T follicular helper cell (primary cell): ENCODE measurements around the gene LRRC7.

Experiments
- DNase-seq: peaks from one replicate; pipeline ENCODE4 v3.0.0-alpha.2; 2020; ENCODE audit warnings: low read depth

Gene LRRC7

DNA sequence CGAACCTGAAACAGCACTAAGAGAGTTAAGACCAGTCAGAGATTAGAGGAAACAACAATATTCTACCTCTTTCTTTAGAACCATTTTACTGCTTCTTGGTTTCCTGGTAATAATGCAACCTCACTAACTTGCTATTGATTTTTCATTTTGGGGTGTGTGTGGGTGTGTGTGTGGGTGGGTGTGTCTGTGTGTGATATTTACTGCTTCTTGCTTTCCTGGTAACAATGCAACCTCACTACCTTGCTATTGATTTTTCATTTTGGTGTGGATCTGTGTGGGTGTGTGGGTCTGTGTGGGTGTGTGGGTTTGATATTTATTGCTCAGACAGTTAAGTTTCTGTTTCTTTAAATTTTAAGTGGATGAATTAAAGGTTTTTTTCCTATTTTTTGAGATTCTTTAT, 208.8 kb downstream of the LRRC7 start:
- no peak for DNase-seq

DNA sequence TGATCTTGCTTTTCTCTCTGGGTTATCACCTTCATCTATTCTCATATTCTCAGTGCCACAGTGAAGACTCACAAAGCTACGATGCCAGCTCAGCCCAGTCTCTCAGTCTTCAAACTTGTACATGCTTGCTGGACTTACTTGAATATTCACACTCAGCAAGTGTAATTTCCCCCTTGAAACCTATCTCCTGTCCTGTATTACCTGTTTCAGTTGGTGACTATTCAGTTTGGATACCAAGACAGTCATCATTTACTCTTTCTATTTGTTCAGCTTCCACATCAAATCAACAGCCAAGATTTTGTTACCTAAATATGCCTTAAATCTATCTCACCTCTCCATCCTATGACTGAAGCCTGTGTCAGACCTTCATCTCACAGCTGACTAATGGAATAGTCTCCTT, 209.7 kb downstream of the LRRC7 start:
- DNase-seq = no peak

DNA sequence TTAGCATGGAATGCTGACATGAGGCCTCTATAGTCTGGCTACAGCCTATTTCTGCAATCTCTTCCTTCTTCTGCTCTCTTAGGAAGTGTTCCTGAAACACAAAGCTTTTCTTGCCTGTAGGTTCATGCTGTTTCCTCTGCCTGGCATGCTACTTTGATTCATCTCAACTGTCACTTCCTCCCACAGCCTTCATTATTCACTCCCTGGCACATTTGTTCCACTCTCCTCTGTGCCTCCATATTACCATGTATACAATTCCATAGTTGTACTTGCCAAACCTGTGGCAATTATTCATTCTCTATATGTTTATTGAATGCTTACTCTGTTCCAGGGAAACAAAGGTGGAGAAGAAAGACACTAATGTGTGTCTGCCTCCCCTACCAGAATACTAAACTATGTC, 210.2 kb downstream of the LRRC7 start:
- no peak for DNase-seq

DNA sequence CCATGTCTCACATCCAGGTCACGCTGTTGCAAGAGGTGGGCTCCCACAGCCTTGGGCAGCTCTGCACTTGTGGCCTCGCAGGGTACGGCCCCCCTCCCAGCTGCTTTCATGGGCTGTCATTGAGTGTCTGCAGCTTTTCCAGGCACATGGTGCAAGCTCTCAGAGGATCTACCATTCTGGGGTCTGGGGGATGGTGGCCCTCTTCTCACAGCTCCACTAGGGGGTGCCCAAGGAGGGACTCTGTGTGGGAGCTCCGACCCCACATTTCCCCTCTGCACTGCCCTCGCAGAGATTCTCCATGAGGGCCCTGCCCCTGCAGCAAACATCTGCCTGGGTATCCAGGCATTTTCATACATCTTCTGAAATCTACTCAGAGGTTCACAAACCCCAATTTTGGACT, 219.4 kb downstream of the LRRC7 start:
- DNase-seq = no peak

DNA sequence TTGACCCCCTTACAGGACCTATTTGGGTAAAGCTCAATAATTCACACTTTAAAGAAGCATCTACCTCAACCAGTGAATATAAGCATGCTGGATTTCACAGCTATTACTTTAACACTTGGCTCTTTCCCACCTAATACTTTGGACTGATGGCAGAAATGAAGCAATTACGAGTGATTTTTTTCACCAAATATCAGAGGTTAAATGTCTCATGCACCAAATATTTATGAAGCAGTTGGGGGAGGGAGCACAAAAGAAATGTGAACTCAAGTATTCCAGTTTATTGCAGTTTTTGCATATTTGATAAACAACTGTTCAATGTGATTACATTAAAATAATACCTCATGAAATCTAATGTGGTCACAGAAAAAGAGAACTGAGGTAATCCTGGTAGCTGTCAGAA, 223.6 kb downstream of the LRRC7 start:
- DNase-seq = no peak

DNA sequence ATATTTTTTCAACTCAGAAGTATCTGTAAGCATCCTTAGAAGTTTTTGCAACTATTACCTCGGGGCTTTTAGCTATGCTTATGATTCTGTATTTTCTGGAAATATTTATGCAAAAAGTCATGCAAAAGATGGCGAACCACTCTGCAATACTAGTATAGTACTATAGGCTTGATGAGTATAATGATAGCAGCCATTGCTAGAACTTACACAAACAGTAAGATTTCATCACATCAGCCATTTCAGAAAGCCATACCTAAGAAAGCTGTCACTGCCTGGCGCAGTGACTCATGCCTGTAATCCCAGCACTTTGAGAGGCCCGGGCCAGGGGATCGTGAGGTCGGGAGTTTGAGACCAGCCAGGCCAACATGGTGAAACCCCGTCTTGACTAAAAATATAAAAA, 227.1 kb downstream of the LRRC7 start:
- no peak for DNase-seq

DNA sequence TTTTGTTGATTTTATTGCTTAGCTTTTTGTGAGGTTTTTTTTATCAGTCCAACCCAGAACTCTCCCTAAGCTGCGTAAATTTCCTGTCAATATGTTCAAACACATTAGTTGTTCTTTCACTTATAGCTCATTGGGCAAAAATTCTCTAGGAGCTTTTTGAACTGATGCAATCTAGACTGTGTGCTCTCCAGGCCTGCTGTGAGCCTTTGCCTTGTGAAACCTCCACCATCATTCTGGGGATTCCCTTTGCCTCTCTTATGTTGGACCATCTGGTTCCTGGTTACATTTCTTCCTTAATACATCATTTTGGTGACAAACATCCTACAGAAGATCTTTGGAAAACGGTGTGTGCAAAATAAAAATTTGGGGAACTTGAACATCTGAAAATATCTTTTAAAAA, 247.2 kb downstream of the LRRC7 start:
- DNase-seq = no peak

DNA sequence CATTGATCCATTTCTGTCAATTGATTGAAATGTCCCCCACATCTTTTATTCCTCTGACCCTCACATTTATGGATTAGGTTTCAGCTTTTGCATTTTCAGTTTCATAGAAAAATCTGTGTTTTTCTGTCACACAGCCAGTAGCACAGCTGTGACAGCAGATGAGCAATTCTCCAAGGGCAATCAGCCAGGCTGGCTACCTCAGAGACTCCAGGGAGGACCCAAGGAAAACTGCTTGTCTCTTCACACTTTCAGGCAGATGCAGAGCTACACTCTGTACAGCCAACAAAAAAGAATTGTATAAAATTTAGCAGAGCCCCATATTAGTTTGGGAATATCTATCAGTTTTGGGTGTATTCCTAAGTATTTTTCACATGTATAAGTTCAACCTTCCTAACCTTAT, 257.2 kb downstream of the LRRC7 start:
- DNase-seq = no peak

DNA sequence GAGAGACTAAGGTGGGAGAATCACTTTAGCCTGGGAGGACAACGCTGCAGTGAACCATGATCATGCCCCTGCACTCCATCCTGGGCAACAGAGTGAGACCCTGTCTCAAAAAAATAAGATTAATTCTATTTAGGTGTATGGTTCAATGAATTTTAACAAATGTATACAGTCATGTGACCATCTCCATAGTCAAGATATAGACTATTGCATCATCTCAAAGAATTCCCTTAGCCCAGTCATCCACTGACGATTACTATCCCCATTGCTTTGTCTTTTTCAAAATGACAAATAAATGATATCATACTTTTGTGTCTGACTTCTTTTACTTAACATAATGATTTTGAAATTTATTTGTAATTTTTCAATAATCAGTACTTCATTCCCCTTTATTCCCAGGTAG, 260.0 kb downstream of the LRRC7 start:
- DNase-seq = no peak

DNA sequence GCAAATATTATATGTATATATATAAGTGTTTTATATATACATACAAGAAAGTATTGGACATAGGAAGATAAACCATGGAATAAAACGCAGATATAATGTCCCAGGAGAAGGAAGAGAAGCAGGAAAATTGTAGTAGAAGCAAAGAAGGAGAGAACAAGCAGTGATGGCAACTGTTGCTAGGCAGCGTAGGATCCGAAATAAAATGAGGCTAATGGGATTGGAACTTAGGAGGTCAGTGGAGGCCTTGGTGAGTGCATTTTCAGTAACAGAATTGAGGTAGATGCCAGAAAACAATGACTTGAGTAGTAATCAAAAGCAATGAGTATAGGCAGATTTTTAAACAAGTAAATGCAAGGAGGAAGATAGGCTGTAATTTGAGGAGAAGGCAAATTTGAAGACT, 265.8 kb downstream of the LRRC7 start:
- no peak for DNase-seq

DNA sequence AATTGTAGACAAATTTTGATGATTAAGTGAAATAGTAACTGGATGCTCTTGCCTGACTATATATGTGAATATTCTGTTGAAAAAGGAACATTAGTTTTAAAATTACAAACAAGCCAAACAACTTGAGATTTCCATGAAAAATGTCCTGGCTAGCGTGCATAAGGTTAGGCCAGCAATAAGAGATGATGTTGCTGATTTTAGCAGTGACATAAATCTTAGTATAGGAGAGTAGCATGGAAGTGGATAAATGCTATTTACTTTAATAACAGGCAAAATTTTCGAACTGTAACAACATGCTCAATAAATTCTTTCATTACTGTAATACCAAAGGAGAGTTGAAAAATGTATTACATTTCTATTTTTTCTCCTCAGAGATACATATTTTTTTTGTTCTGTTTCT, 266.6 kb downstream of the LRRC7 start:
- DNase-seq = no peak

DNA sequence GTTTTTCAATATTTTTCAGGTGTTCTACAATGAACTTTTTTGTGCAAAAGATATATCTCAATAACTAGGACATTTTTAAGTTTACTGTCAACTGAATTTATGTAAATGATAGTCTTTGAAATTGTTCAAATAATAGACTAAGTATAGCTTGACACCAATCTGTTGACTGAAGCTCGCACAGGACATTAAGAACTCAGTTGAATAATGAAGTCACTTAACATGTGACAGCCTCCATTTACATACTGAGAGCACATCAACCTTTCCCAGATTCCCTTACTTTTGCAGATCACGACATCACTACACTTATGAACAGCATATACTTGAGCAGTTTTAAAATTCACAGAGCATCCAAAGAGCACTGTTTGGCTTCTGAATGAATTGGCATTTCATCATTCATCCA, 268.2 kb downstream of the LRRC7 start:
- DNase-seq = no peak

DNA sequence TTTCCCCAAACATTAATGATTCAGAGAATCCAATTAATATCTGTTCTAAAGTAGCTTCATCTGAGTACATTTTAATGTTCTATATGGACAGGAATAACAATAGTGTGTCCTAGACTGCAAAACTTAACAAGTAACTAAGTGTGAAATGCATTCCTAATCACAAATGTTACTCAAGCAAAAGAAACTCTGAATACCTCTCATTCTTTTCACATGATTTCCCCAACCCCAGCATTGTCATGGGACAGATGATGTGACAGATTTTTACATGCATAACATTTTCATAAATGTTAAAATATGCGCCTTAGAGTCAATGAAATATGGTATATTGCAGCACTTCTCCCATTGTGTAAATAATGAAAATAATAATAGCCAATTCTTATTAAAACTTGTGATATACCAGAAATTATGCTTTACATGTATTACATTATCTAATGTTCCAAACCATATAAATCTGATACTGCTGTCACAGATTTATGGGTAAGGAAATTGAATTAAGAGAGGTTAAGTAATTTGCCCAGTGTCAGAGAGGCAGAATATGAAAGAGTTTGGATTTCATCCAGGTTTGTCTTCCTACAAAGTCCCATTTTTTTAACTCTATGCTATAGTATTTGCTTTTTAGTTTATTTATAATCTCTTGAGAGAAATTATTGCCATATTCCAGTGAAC, 269.4 kb downstream of the LRRC7 start:
- DNase-seq = no peak

DNA sequence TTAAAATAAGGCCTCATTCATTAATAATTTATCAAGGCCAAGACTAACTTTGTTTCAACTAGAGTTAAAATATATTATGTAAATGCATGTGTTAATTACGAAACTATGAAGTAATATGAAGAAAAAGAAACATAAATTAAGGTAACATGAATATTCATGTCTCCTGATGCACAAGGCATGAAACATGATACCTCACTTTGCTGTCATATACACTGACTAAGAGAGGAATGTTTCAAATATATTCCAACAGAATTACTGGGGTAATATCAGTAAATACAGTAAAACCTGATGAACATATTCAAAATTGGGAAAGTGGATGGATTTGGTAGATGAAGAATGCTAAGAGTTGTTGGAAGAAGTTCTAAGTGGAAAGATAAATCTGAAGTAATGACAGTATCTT, 274.6 kb downstream of the LRRC7 start:
- DNase-seq = no peak

DNA sequence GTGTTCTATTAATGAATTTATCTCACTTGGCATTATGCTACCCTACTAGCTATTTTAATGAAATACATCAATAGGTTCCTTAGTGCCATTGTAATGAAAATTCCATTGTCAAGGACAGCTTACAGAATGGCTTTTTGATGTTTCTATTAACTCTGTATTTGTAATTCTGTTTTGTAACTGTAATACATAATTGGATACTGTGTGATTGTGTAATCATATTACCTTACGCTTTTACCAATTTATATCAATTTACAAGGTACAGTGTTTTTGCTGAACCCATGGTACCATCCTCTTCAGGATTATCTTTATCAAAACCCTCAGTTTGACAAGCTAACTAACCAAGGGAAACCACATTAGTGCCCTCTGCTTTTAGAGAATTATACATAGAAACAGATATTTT, 277.9 kb downstream of the LRRC7 start:
- DNase-seq = no peak

DNA sequence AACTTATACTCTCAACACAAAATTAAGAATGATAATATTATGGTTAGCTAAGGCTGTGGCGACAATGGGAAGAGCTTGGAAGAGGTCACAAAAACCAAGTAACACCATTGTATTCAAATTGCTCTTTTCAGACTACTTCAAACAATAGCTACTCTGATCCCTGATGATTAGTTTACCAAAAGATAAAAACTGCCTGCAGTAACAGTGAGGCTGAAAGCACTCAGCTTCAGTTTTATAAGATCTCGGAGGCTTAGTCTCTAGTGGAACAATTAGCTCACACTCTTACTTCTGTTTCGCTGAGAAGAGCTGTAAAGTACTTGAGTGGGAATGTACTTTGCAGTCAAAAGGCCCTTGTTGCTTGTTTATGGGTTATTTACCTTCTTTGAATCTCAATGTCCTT, 278.5 kb downstream of the LRRC7 start:
- DNase-seq = no peak

DNA sequence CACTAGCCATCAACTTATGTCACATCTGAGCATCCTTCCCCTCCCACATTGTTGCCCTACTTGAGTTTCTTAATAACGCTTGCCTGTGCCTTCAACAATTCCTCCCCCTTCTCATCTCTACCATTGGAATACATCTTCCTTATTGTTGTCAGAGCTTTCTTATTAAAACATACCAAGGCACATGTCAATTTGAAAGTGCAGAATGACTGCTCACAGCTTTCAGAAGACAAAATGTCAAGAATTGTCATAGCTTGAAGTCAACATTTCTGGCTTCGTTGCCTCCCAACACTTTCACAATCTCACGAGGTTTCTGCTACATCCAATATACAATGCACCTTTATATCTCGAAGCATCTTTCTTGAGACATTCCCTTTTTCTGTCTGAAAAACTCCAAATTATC, 279.9 kb downstream of the LRRC7 start:
- no peak for DNase-seq

DNA sequence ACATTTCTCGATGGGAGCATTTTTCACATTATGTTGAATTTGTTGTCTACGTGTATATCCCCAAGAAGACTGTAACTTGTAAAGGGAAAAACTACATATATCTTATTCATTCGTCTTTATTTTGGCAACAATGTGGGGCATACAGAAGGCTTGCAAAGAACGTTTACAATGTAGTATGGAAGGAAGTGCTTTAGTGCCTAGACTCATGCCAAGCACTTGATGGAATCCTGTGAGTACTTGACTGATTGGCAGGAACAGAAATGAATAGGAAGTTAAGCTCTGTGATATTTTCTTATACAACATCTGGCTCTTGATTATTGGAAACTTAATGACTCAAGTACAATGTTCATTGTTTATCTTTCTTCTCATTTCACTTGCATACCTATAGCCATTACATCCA, 284.4 kb downstream of the LRRC7 start:
- no peak for DNase-seq

DNA sequence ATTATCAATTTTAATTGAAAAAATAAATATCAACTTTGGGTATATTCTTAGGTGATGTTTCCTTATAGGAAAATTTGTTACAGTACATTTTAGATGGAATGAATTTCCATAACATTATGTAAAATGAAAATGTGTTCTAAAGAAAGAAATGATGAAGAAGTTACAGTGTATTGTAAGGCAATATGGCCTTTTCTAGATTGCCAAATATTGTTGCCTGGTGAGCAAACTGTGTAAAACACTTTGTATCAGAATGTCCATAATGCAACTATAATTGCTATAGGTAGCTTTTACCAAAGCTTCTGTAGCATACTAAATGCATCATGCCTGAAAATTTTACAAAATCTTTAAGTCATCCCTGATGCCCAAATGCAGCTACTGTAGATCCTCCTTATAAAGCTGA, 285.0 kb downstream of the LRRC7 start:
- no peak for DNase-seq

DNA sequence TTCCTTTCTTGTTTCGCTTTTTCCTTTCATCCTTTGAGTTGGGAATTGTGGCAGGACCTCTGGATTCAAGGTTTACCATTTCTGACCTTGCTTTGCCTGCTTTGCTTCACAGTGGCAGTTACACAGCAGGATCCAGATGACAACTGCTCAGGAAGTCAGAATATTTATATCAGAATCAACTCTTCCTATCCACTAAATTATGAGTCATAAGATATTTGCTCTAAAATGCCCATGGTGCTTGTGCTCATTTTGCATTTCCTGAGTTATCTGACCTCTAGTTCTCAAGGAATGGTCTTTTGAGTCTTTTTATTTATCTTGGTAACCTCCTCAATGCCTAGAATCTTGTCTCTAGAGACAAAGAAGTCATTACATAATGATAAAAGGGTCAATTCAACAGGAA, 290.8 kb downstream of the LRRC7 start:
- no peak for DNase-seq

DNA sequence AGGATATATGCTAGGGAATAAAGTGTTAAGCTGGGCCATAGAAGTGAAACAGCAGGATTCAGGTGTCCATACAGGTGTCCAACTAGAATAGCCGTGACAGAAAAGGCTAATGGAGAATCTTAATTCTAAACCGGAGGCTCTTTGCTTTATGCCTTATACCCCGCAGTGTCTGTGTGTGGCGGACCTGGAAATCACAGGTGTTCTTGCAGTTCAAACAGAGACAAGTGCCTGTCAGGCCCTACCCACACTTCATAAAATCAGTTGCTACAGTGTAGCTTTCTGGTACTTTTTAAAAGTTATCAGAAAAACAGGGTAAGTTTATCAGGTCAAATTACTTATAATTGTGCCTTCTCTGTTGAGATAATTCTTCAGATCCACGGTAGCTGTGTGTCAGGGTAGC, 293.9 kb downstream of the LRRC7 start:
- no peak for DNase-seq

DNA sequence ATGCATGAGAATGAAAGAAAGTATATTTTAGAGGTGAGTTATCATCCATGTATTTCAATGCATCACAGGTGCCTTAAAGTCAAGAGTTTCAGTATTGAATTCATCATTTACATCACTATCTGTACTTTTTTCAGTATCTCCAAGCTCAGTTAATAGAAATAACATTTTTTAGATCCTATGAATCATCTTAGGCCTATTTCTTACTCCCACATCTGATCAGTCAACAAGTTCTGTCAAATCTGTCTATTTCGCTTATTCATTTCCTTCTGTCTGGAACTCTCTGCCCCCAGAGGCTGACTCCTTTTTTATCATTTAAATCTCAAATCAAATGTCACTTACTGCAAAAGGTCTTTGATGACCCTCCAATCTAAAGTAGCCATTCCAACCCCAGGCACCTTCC, 295.2 kb downstream of the LRRC7 start:
- no peak for DNase-seq

DNA sequence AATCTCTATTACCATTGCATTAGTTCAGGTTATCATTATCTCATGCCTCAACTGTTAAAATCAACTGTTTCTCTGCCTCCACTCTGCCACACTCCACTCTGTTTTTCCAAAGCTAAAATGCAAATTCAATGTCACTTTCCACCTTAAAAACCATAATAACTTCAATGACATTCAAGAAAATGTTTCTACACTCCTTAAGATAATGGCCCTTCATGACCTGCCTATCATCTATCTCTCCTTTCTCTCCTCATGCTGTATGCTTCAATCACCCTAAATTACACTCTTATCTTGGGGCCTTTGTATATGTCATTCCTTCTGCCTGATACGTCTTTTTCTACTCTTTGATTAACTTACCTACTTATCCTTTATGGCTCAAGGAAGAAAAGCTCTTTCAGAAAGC, 296.0 kb downstream of the LRRC7 start:
- no peak for DNase-seq

DNA sequence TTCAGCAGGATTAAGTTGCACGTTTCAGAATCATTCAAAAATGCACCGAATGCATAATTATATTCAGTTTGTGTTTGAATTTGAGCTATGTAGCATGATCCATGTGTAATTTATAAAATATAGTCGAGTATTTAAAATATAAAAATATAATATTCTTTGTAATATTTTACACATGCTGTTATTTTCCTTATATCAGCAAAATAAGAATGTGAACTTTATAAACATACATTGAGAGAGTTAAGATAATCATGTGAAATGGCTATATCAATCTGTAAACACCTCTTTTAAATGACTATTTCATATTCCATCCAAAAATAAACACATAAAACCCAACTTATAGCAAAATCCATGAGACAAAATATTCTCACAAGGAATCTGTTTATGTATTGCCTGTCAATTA, 303.7 kb downstream of the LRRC7 start:
- DNase-seq = no peak

DNA sequence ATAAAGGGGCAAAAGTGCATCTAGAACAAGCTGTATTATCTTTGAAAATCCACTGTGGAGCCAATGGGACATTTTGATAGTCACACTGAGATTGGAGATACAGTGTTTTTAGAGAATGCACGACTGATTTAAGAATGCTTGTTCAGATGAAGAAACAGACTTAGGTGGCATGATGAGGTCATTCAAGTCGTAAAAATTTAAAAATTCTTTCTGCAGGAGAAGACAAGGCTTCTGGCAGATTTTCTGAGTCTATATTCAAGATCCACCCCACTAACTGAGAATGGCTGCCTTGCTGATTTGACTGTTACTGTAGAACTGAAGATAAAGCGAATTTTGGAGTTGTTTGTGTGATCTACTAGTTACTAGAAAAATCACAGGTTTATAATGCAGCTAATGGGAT, 310.6 kb downstream of the LRRC7 start:
- no peak for DNase-seq
